ENCODE measurements around the gene LIN52.

The LIN52 gene

GRCh38 chr14:74248017-74248416 lies 163.3 kb downstream of the LIN52 start:
- no peak for DNase-seq (ENCODE audit: insufficient read length, low spot score)
- no peak for TF ChIP-seq POU2F2 (IDR thresholded peaks at IDR 0.05; ENCODE audit: low read depth, low read length)
- no peak for TF ChIP-seq POLR2AphosphoS5 (IDR thresholded peaks at IDR 0.05; ENCODE audit: low read depth, low read length)
- no peak for TF ChIP-seq PAX5 (IDR thresholded peaks at IDR 0.05; ENCODE audit: insufficient read depth, low read length, severe bottlenecking)
- no peak for TF ChIP-seq TAF1 (IDR thresholded peaks at IDR 0.05; ENCODE audit: low read depth, low read length)
- TF ChIP-seq POLR2A (IDR thresholded peaks at IDR 0.05; ENCODE audit: low read depth, low read length): no peak
- TF ChIP-seq SPI1 (IDR thresholded peaks at IDR 0.05; ENCODE audit: low read depth, low read length): no peak
- FAIRE-seq: no peak

- TF ChIP-seq POLR2AphosphoS5 (IDR thresholded peaks at IDR 0.05; ENCODE audit: low read depth, low read length) (no peak), SPI1 (IDR thresholded peaks at IDR 0.05; ENCODE audit: low read depth, low read length) (no peak), TAF1 (IDR thresholded peaks at IDR 0.05; ENCODE audit: low read depth, low read length) (no peak), POLR2A (IDR thresholded peaks at IDR 0.05; ENCODE audit: low read depth, low read length) (no peak), POU2F2 (IDR thresholded peaks at IDR 0.05; ENCODE audit: low read depth, low read length) (no peak), PAX5 (IDR thresholded peaks at IDR 0.05; ENCODE audit: insufficient read depth, low read length, severe bottlenecking) (no peak)
- FAIRE-seq: no peak
These were observed 164.9 kb downstream of the LIN52 start for GRCh38 chr14:74249433-74250375.

More at GRCh38 chr14:74249433-74250375, 164.9 kb downstream of the LIN52 start:
- DNase-seq (ENCODE audit: insufficient read length, low spot score): no peak
